AG09319 (cell line): ENCODE data around the gene LRRC74A.

Experiments used
- DNase-seq: peaks from one replicate; pipeline ENCODE4 v3.0.0-alpha.2; 2010; ENCODE audit warnings: low read depth; ENCODE audit errors: extremely low read depth
- CTCF ChIP-seq: IDR thresholded peaks from 2 replicates; pipeline ENCODE4 v1.5.1; 2011; ENCODE audit warnings: low read depth, mild to moderate bottlenecking, inconsistent platforms, low read length, moderate library complexity

LRRC74A gene

GRCh38 chr14:76814726-76815645 is 11.2 kb upstream of the LRRC74A start:
- DNase-seq: no peak
- TF ChIP-seq CTCF: no peak

DNA sequence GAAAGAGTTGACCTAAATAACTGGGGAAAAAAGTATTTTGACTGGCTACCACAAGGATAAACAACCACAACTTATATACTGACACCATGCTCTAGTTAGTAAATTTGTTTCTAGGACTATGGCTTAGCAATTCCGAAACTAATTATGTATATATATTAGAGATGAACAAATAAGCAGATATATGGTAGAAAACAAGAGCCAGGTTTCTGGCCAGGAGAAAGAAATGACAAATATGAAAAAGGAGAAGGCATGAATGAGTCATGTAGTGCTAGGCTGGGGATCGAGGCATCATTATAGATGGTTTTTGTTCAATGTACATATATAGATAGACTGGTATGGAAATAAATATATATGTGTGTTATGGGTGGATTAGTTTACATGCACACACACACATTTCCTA is 5.5 kb upstream of the LRRC74A start:
- no peak for DNase-seq
- no peak for TF ChIP-seq CTCF

GRCh38 chr14:76827696-76828296 is 1.6 kb downstream of the LRRC74A start:
- TF ChIP-seq CTCF: no peak
- DNase-seq: no peak

- DNase-seq: no peak
- no peak for TF ChIP-seq CTCF
These were observed 2.3 kb downstream of the LRRC74A start for GRCh38 chr14:76828339-76829012.

GRCh38 chr14:76829013-76829365 is 2.8 kb downstream of the LRRC74A start:
- TF ChIP-seq CTCF: no peak
- DNase-seq: no peak

DNA sequence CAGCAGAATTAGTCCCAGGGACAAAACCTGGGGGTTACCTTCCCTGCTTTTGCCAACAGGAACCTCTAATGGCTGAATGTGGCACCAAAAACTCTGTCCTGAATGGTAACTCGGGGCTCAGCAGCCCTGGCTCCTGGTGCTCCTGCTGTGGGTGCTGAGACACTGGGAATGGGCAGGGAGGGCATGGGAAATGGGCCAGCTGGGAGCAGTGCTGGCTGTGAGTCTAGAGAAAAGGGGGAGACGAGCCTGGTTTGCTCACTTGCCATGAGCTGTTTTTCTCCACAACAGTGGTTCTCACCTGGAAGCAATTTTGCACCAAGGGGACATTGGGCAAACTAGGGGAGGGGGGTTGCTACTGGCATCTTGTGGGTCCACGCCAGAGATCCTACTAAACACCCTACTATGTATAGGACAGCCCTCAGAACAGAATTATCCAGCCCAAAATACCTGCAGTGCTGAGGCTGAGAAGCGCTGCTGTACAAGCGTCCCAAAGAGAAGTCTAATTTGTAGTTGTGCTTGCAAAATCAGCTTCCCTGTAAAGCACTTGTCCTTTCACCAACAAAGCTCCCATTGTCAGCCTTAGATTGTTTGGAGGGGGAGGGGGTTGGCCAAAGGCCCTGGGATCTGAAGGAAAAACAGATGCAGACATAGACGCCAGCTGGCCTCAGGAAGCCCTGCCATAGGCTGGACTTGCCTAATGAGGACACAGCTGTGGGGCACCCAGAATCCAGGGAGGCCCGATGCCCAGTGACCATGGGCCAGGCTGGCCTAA is 3.6 kb downstream of the LRRC74A start:
- DNase-seq: no peak
- TF ChIP-seq CTCF: no peak
